GM23338 (cell line): ENCODE data around the gene MAZ. TPM values are rescaled to one million over a fixed set of nuclear protein-coding genes. Genes with fewer than 3 reads are reported as not detected.
A peak's percentile ranks its signal among the peaks of the same experiment; 100 is the strongest.

Experiments
- ATAC-seq: fragments of 200-7000 bp; cut with Tn5 transposase; 3 replicates; pipeline ENCODE4 v1.9.1; 2020
- DNase-seq: peaks from one replicate; pipeline ENCODE4 v3.0.0-alpha.2; 2015; ENCODE audit warnings: low spot score
- H2AFZ ChIP-seq: fragments of 200-600 bp; sonication (generic); 2 replicates; pipeline ENCODE4 v1.8.0; 2016; ENCODE audit warnings: antibody characterized with exemption, mild to moderate bottlenecking, moderate library complexity
- H3F3A ChIP-seq: fragments of 200-600 bp; sonication (generic); replicated peaks from 2 replicates; pipeline ENCODE4 v1.8.0; 2017; ENCODE audit warnings: antibody characterized with exemption, mixed run types, low read depth
- H3K27ac ChIP-seq: fragments of 200-600 bp; sonication (generic); 2 replicates; pipeline ENCODE4 v1.6.1; 2016; ENCODE audit warnings: low read depth
- H3K27me3 ChIP-seq: fragments of 200-600 bp; sonication (generic); 2 replicates; pipeline ENCODE4 v1.8.0; 2016; ENCODE audit warnings: mild to moderate bottlenecking, mixed run types, moderate library complexity; ENCODE audit not compliant: insufficient read depth
- H3K36me3 ChIP-seq: fragments of 200-600 bp; sonication (generic); 2 replicates; pipeline ENCODE4 v1.8.0; 2016; ENCODE audit warnings: mild to moderate bottlenecking; ENCODE audit not compliant: insufficient read depth
- H3K4me1 ChIP-seq: fragments of 200-600 bp; sonication (generic); 2 replicates; pipeline ENCODE4 v1.8.0; 2016; ENCODE audit warnings: mild to moderate bottlenecking, moderate library complexity; ENCODE audit not compliant: insufficient read depth
- H3K4me2 ChIP-seq: fragments of 200-600 bp; sonication (generic); 2 replicates; pipeline ENCODE4 v1.7.1; 2017; ENCODE audit warnings: mixed run types
- H3K4me3 ChIP-seq: fragments of 200-600 bp; sonication (generic); 2 replicates; pipeline ENCODE4 v1.6.1; 2016; ENCODE audit warnings: mixed run types
- H3K79me2 ChIP-seq: fragments of 200-600 bp; sonication (generic); replicated peaks from 2 replicates; pipeline ENCODE4 v1.8.0; 2017; ENCODE audit warnings: mild to moderate bottlenecking; ENCODE audit not compliant: insufficient read depth
- H3K9me2 ChIP-seq: fragments of 200-600 bp; sonication (generic); 2 replicates; pipeline ENCODE4 v1.8.0; 2017; ENCODE audit not compliant: insufficient read depth
- H4K20me1 ChIP-seq: fragments of 200-600 bp; sonication (generic); replicated peaks from 2 replicates; pipeline ENCODE4 v1.8.0; 2017; ENCODE audit warnings: mild to moderate bottlenecking; ENCODE audit not compliant: insufficient read depth
- H3K27ac Mint-ChIP-seq: 2 replicates; pipeline ENCODE4 v1.8.0; 2020; ENCODE audit warnings: inconsistent platforms, mild to moderate bottlenecking, moderate library complexity, mixed read lengths
- H3K27me3 Mint-ChIP-seq: 3 replicates; pipeline ENCODE4 v1.8.0; 2022; ENCODE audit warnings: low read depth, mild to moderate bottlenecking, moderate library complexity, mixed read lengths, inconsistent platforms; ENCODE audit not compliant: insufficient read depth, poor library complexity
- H3K36me3 Mint-ChIP-seq: 3 replicates; pipeline ENCODE4 v1.8.0; 2021; ENCODE audit warnings: low read depth, mild to moderate bottlenecking, inconsistent platforms, moderate library complexity, mixed read lengths
- H3K4me1 Mint-ChIP-seq: 3 replicates; pipeline ENCODE4 v1.8.0; 2020; ENCODE audit warnings: mild to moderate bottlenecking, inconsistent platforms, mixed read lengths
- H3K4me3 Mint-ChIP-seq: 3 replicates; pipeline ENCODE4 v1.8.0; 2021; ENCODE audit warnings: moderate library complexity, mild to moderate bottlenecking, inconsistent platforms, mixed read lengths
- H3K9me3 Mint-ChIP-seq: 3 replicates; pipeline ENCODE4 v1.8.0; 2020; ENCODE audit warnings: moderate library complexity, mild to moderate bottlenecking, inconsistent platforms, mixed read lengths
- CREB1 ChIP-seq: fragments of 250-450 bp; sonication (Bioruptor Pico); IDR thresholded peaks from 2 replicates; pipeline ENCODE4 v1.5.0; 2020; ENCODE audit warnings: low read depth, mild to moderate bottlenecking, moderate library complexity
- CTCF ChIP-seq, 2 experiments: fragments of 200-600 bp in 1 of 2; sonication (generic) in 1 of 2; conservative IDR thresholded peaks; 2 replicates each; pipeline versions ENCODE4 v1.5.1 to v1.6.1; 2016 to 2017; ENCODE audit warnings: antibody characterized with exemption in 2 of 2, low read depth in 2 of 2, mild to moderate bottlenecking in 2 of 2, moderate library complexity in 1 of 2
- EZH2 ChIP-seq: fragments of 200-600 bp; sonication (generic); IDR thresholded peaks from one replicate; pipeline ENCODE4 v1.8.0; 2017; ENCODE audit warnings: antibody characterized with exemption, mild to moderate bottlenecking, low read depth; ENCODE audit not compliant: unreplicated experiment
- EZH2phosphoT487 ChIP-seq: fragments of 200-600 bp; sonication (generic); IDR thresholded peaks from one replicate; pipeline ENCODE4 v1.8.1; 2018; ENCODE audit warnings: antibody characterized with exemption; ENCODE audit not compliant: unreplicated experiment
- JUNB ChIP-seq: IDR thresholded peaks from one replicate; pipeline ENCODE4 v1.6.1; 2016; ENCODE audit warnings: antibody characterized with exemption; ENCODE audit not compliant: unreplicated experiment
- NANOG ChIP-seq: IDR thresholded peaks from 2 replicates; pipeline ENCODE4 v1.6.1; 2016; ENCODE audit warnings: antibody characterized with exemption, borderline replicate concordance
- POLR2AphosphoS5 ChIP-seq: IDR thresholded peaks from 2 replicates; pipeline ENCODE4 v1.6.1; 2016; ENCODE audit warnings: antibody characterized with exemption, low read depth
- REST ChIP-seq: IDR thresholded peaks from one replicate; pipeline ENCODE4 v1.6.1; 2018; ENCODE audit warnings: antibody characterized with exemption; ENCODE audit not compliant: unreplicated experiment
- STAT1 ChIP-seq: IDR thresholded peaks from one replicate; pipeline ENCODE4 v1.6.1; 2016; ENCODE audit warnings: antibody characterized with exemption; ENCODE audit not compliant: unreplicated experiment
- ZNF114 ChIP-seq: fragments of 250-450 bp; sonication (Bioruptor Pico); IDR thresholded peaks from 2 replicates; pipeline ENCODE4 v1.5.0; 2020; ENCODE audit warnings: mild to moderate bottlenecking, moderate library complexity
- ZNF331 ChIP-seq: fragments of 250-450 bp; sonication (Bioruptor Pico); IDR thresholded peaks from 2 replicates; pipeline ENCODE4 v1.5.0; 2020; ENCODE audit warnings: low read depth, mild to moderate bottlenecking, moderate library complexity
- ZNF462 ChIP-seq: fragments of 250-450 bp; sonication (Bioruptor Pico); IDR thresholded peaks from 2 replicates; pipeline ENCODE4 v1.5.0; 2020; ENCODE audit warnings: mild to moderate bottlenecking, moderate library complexity
- long read RNA-seq: library from polyadenylated mRNA; unstranded; transcript quantifications from one replicate; pipeline ENCODE4 v2.0.0, GENCODE V29; 2020; ENCODE audit not compliant: unreplicated experiment
- polyA plus RNA-seq: library from polyadenylated mRNA; unstranded; fragments of >200 nt; fragmentation: Nextera tagmentation; extraction: Ambion mirVana; gene quantifications from 2 replicates; pipeline ENCODE4 v1.2.1, GENCODE V29; 2016
- total RNA-seq: library from RNA; depleted of rRNA; stranded (reverse); fragments of >200 nt; shearing (Covaris generic); gene quantifications from 2 replicates; pipeline ENCODE4 v1.2.3, GENCODE V29; 2014; rRNA removed
- TF ChIP-seq, protein P1 (sequence below): IDR thresholded peaks from 2 replicates; pipeline ENCODE4 v1.6.1; 2016; ENCODE audit warnings: antibody characterized with exemption

MAZ gene
- 181 and 270 TPM in 2 replicates for total RNA-seq
- 155 and 170 TPM in 2 replicates for polyA plus RNA-seq
- long read RNA-seq, transcript MAZ-214 (3 exons, 1,464 nt) = major isoform, 8 of 38 reads
- long read RNA-seq, partial matches to known transcripts = 22 of 38 reads
- long read RNA-seq, other reads (novel, unspliced or antisense) = 2 of 38 reads

- H3K27me3 Mint-ChIP-seq = peaks cover 38% of the 10 kb centered on the region
- H3K4me3 Mint-ChIP-seq = peak within 1 kb of the TSS; percentile 91
- H3K27ac ChIP-seq = peak within 1 kb of the TSS; percentile 99
Measured at GRCh38 chr16:29806099-29806579, at the start of gene MAZ. TSS of gene MAZ (plus strand) at chr16:29806529. CDS start at chr16:29806702, 173 bp downstream.

More at GRCh38 chr16:29806099-29806579, at the start of gene MAZ:
- peak; percentile 0; the same call in 1 of the 3 replicates for ATAC-seq
- DNase-seq = no peak
- Mint-ChIP-seq H3K27ac (peak within 1 kb of the TSS; percentile 99), H3K36me3 (peaks cover 65% of the 10 kb centered on the region), H3K9me3 (peaks cover 3% of the 10 kb centered on the region), H3K4me1 (peaks cover 57% of the 10 kb centered on the region)
- Histone ChIP-seq H3K79me2 (peaks cover 21% of the 10 kb centered on the region), H3K4me3 (peak within 1 kb of the TSS; percentile 91), H3K4me1 (peaks cover 52% of the 10 kb centered on the region), H3F3A (peaks cover 52% of the 10 kb centered on the region), H3K4me2 (peak within 1 kb of the TSS; percentile 97), H4K20me1 (peaks cover 19% of the 10 kb centered on the region; the same call in 1 of the 2 replicates), H2AFZ (no peak within 1 kb of the TSS), H3K36me3 (peaks cover 17% of the 10 kb centered on the region; the same call in 1 of the 2 replicates), H3K27me3 (no peaks in the 10 kb centered on the region), H3K9me2 (no peaks in the 10 kb centered on the region)
- no peak for TF ChIP-seq CTCF (conservative IDR thresholded peaks at IDR 0.05; ENCODE audit: low read depth in 2 of 2)
- TF ChIP-seq ZNF331 (CRISPR knock-in tag) = no peak
- no peak for TF ChIP-seq NANOG
- TF ChIP-seq ZNF462 (CRISPR knock-in tag) = no peak
- TF ChIP-seq REST = no peak
- no peak for TF ChIP-seq ZNF114 (CRISPR knock-in tag)
- TF ChIP-seq, protein P1, sequence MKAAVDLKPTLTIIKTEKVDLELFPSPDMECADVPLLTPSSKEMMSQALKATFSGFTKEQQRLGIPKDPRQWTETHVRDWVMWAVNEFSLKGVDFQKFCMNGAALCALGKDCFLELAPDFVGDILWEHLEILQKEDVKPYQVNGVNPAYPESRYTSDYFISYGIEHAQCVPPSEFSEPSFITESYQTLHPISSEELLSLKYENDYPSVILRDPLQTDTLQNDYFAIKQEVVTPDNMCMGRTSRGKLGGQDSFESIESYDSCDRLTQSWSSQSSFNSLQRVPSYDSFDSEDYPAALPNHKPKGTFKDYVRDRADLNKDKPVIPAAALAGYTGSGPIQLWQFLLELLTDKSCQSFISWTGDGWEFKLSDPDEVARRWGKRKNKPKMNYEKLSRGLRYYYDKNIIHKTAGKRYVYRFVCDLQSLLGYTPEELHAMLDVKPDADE = no peak
- no peak for TF ChIP-seq STAT1
- TF ChIP-seq CREB1 (CRISPR knock-in tag) = no peak
- no peak for TF ChIP-seq EZH2
- no peak for TF ChIP-seq JUNB
- TF ChIP-seq EZH2phosphoT487 = no peak
- TF ChIP-seq POLR2AphosphoS5 = no peak
